Esophagus squamous epithelium (tissue), 4 donors: Measurements from ENCODE around the gene ATP8A2.

Experiments
- CTCF ChIP-seq, 6 experiments: fragments of 450-650 bp in 4 of 6; fragments of 200-600 bp in 2 of 6; sonication (generic) in 2 of 6; IDR thresholded peaks; one replicate each; pipeline ENCODE4 v1.5.1; 2016 to 2019; ENCODE audit warnings: antibody characterized with exemption in 6 of 6, mild to moderate bottlenecking in 4 of 6, moderate library complexity in 4 of 6
- POLR2A ChIP-seq, 4 donors: fragments of 450-650 bp; IDR thresholded peaks; one replicate each; pipeline ENCODE4 v1.6.1; 2017; ENCODE audit warnings: antibody characterized with exemption in 4 of 4, mild to moderate bottlenecking in 4 of 4, moderate library complexity in 3 of 4

GRCh38 chr13:25731536-25731935 lies 359.8 kb downstream of the ATP8A2 start:
- TF ChIP-seq CTCF (IDR thresholded peaks at IDR 0.05) (no peak), POLR2A (IDR thresholded peaks at IDR 0.05) (no peak)
